Left renal pelvis (tissue), 4 donors: ENCODE results near the gene ABCB4. TPM values are rescaled to one million over a fixed set of nuclear protein-coding genes. Genes with fewer than 3 reads are reported as not detected.

Experiments used
- DNase-seq, 4 donors: peaks; one replicate each; pipeline ENCODE4 v3.0.0-alpha.2; 2013; ENCODE audit warnings: low read depth in 4 of 4, low spot score in 3 of 4
- polyA plus RNA-seq, 4 donors: library from polyadenylated mRNA; unstranded; fragments of 120-200 nt; gene quantifications; one replicate each; pipeline ENCODE4 v1.2.1, GENCODE V29; 2013; ENCODE audit not compliant: insufficient read length in 4 of 4

Gene ABCB4
- polyA plus RNA-seq, 4 donors = 0.44 to 2.6 (median 2.0) TPM

GRCh38 chr7:87427288-87427687 is 48.2 kb downstream of the ABCB4 start:
- no peak for DNase-seq

- DNase-seq = no peak
Measured at GRCh38 chr7:87426160-87426559, 49.3 kb downstream of the ABCB4 start.

GRCh38 chr7:87424075-87424474 is 51.4 kb downstream of the ABCB4 start:
- DNase-seq = no peak

- DNase-seq = no peak
Measured at GRCh38 chr7:87420173-87420572, 55.3 kb downstream of the ABCB4 start.

- peak in 3 of 4 donors; percentile 39 to 44 (median 43) for DNase-seq
Measured at GRCh38 chr7:87416682-87417587, 58.5 kb downstream of the ABCB4 start.

- peak in 1 of 4 donors; percentile 3 for DNase-seq
Measured at GRCh38 chr7:87414794-87415188, 60.7 kb downstream of the ABCB4 start.

- no peak for DNase-seq
Measured at GRCh38 chr7:87413951-87414793, 61.3 kb downstream of the ABCB4 start.

- no peak for DNase-seq
Measured at GRCh38 chr7:87413029-87413428, 62.5 kb downstream of the ABCB4 start.

GRCh38 chr7:87411186-87411585 is 64.3 kb downstream of the ABCB4 start:
- no peak for DNase-seq

- no peak for DNase-seq
Measured at GRCh38 chr7:87404674-87405073, 70.8 kb downstream of the ABCB4 start.

- DNase-seq = peak in 1 of 4 donors; percentile 8
Measured at GRCh38 chr7:87398446-87398845, 77.0 kb downstream of the ABCB4 start.

GRCh38 chr7:87395442-87396020 is 79.9 kb downstream of the ABCB4 start:
- no peak for DNase-seq

GRCh38 chr7:87391020-87391701 is 84.3 kb downstream of the ABCB4 start:
- no peak for DNase-seq

- peak in 1 of 4 donors; percentile 6 for DNase-seq
Measured at GRCh38 chr7:87380905-87381304, 94.6 kb downstream of the ABCB4 start.

- DNase-seq = no peak
Measured at GRCh38 chr7:87375662-87376435, 99.6 kb downstream of the ABCB4 start.

- no peak for DNase-seq
Measured at GRCh38 chr7:87370660-87371180, 104.8 kb downstream of the ABCB4 start.

- no peak for DNase-seq
Measured at GRCh38 chr7:87369216-87369615, 106.3 kb downstream of the ABCB4 start.

- DNase-seq = no peak
Measured at GRCh38 chr7:87364246-87364645, 111.2 kb downstream of the ABCB4 start.

GRCh38 chr7:87363342-87363741 is 112.1 kb downstream of the ABCB4 start:
- no peak for DNase-seq

GRCh38 chr7:87361320-87361719 is 114.2 kb downstream of the ABCB4 start:
- no peak for DNase-seq
